ENCODE measurements around the gene MSANTD1.

DNA sequence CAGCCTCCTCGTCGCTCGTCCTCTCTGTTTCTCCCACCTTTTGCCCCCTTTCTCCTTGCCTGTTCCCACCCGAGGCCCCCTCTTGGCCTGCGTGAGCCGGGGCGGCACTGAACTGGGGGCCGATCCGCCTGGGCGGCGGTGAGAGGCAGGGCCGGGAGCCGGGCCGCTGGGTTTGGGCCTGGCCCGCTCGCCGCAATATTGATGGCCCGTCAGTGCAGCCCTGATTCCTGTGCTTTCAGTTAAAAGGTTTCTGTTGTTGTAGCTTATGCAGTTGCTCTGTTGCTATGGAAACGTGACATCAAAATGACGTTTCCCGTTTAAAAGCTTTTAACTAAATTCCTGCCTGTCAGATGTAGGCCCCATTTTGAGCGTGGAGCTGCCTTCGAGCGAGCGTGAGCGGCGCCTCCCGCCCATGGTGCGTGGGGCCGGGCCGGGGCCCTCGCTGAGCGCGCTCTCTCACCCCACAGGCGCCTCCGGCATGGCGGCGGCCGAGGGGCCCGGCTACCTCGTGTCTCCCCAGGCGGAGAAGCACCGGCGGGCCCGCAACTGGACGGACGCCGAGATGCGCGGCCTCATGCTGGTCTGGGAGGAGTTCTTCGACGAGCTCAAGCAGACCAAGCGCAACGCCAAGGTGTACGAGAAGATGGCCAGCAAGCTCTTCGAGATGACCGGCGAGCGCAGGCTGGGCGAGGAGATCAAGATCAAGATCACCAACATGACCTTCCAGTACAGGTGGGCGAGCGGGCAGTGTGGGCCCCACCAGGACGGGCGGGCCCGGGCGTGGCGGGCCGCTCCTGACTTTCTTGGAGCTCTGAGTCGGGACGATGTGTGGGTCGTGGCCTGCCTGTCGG, at the start of gene MSANTD1:
- TF ChIP-seq POLR2A (IDR thresholded peaks at IDR 0.05) (no peak), POLR2AphosphoS5 (IDR thresholded peaks at IDR 0.05) (no peak), EP300 (IDR thresholded peaks at IDR 0.05; ENCODE audit: low read depth) (no peak)
- TF ChIP-seq, protein P1, sequence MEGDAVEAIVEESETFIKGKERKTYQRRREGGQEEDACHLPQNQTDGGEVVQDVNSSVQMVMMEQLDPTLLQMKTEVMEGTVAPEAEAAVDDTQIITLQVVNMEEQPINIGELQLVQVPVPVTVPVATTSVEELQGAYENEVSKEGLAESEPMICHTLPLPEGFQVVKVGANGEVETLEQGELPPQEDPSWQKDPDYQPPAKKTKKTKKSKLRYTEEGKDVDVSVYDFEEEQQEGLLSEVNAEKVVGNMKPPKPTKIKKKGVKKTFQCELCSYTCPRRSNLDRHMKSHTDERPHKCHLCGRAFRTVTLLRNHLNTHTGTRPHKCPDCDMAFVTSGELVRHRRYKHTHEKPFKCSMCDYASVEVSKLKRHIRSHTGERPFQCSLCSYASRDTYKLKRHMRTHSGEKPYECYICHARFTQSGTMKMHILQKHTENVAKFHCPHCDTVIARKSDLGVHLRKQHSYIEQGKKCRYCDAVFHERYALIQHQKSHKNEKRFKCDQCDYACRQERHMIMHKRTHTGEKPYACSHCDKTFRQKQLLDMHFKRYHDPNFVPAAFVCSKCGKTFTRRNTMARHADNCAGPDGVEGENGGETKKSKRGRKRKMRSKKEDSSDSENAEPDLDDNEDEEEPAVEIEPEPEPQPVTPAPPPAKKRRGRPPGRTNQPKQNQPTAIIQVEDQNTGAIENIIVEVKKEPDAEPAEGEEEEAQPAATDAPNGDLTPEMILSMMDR (IDR thresholded peaks at IDR 0.05): no peak
